ENCODE measurements around the gene CAMK1D. TPM values are rescaled to one million over a fixed set of nuclear protein-coding genes. Genes with fewer than 3 reads are reported as not detected.

The CAMK1D gene
- total RNA-seq, 4 donors from 2014 or later, result 13.5 to 21.4 (median 15.7) TPM

DNA sequence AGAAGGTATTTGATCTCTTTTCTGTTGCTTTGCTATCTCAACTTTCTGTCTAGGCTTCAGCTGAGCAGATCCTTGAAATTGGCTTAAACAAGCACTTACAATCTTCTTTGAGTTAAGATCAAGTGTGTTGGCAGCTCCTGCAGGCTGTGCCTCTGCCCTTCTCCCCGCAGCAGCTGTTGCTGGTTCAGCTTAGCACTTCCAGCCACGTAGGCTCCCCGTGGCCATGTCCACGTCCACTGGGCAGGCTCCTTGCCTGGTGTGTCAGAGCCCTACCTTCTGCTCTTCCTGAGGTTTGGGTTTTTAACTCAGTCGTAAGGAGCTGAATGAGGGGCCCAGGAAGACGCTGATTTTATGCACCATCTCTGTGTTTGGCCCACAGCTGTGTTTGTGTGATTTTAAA lies 47.2 kb downstream of the CAMK1D start:
- no peaks in the 10 kb centered on the region for H3K27me3 ChIP-seq
- H3K36me3 ChIP-seq, result no peaks in the 10 kb centered on the region
- H3K4me3 ChIP-seq, result no peak overlapping the region
- no peaks in the 10 kb centered on the region for H3K9me3 ChIP-seq
- peaks cover 0 to 3% (median 0%) of the 10 kb centered on the region in 4 donors for H3K4me1 ChIP-seq
- DNase-seq, result no peak
- in situ Hi-C loops (cut with MboI; ENCODE audit: low pct_ligation_motif_present in 1 of 4, low pct_unique_long_range_greater_than_20kb in 1 of 4, low sequenced_read_pairs in 3 of 4), result no loop called here
- TF ChIP-seq POLR2AphosphoS5 (IDR thresholded peaks at IDR 0.05), result no peak
- TF ChIP-seq CTCF (IDR thresholded peaks at IDR 0.05), result no peak
- TF ChIP-seq EP300 (IDR thresholded peaks at IDR 0.05; ENCODE audit: low read depth), result no peak
- TF ChIP-seq POLR2A (IDR thresholded peaks at IDR 0.05), result no peak
- H3K27ac ChIP-seq, result no peak overlapping the region
- intact Hi-C loops (cut with DNase I; ENCODE audit: low total_unique reads), result no loop called here
- 67% methylated on average over 6 of the region's 6 CpGs; no CpG with 5 or more reads in 1 of the 2 donors for WGBS, 2 donors (ENCODE audit: low coverage in 1 of 2)

GRCh38 chr10:12397147-12397896 lies 48.0 kb downstream of the CAMK1D start:
- Histone ChIP-seq H3K4me3 (no peak overlapping the region), H3K27me3 (no peaks in the 10 kb centered on the region), H3K9me3 (no peaks in the 10 kb centered on the region), H3K4me1 (peaks cover 0 to 3% (median 0%) of the 10 kb centered on the region in 4 donors), H3K27ac (no peak overlapping the region), H3K36me3 (no peaks in the 10 kb centered on the region)
- TF ChIP-seq CTCF (IDR thresholded peaks at IDR 0.05), result no peak
- TF ChIP-seq POLR2A (IDR thresholded peaks at IDR 0.05), result no peak
- no peak for TF ChIP-seq EP300 (IDR thresholded peaks at IDR 0.05; ENCODE audit: low read depth)
- no peak for TF ChIP-seq POLR2AphosphoS5 (IDR thresholded peaks at IDR 0.05)
- in situ Hi-C loops (cut with MboI; ENCODE audit: low pct_ligation_motif_present in 1 of 4, low pct_unique_long_range_greater_than_20kb in 1 of 4, low sequenced_read_pairs in 3 of 4), result no loop called here
- DNase-seq, result no peak
- WGBS, 2 donors (ENCODE audit: low coverage in 1 of 2), result 91 to 92% methylated on average over 6 to 10 of the region's 10 CpGs
- intact Hi-C loops (cut with DNase I; ENCODE audit: low total_unique reads), result no loop called here

GRCh38 chr10:12397941-12398340 lies 48.6 kb downstream of the CAMK1D start:
- no peak overlapping the region for H3K27ac ChIP-seq
- TF ChIP-seq POLR2AphosphoS5 (IDR thresholded peaks at IDR 0.05) (no peak), POLR2A (IDR thresholded peaks at IDR 0.05) (no peak), EP300 (IDR thresholded peaks at IDR 0.05; ENCODE audit: low read depth) (no peak), CTCF (IDR thresholded peaks at IDR 0.05) (no peak)
- no peak for DNase-seq

DNA sequence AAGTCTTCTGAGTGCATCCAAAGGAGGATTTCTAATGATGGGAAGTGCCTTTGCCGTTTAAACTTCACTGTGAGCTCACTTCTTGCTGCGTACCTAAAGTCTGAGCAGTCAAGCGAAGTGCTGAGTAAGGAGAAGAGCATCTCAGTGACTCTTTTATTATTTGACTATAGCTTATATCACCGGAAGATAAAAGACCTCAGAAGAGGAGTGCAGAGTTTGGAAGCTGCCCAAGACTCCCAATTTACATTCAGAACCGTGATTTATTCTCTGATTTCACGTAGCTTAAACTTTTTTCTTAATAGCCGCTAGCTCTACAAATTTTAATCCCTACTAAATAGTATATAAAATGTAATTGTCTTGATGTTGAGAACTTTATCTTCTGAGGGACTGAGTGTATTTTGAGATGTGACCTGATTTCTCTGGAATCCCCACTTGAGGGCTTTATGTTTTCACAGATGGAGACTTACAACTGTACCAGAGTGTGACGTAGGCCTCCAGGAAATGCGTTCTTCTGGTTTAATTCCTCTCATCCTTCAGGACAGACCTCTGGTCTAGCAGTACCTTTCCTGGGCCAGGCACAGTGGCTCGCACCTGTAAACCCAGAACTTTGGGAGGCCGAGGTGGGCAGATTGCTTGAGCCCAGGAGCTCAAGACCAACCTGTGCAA lies 51.1 kb downstream of the CAMK1D start:
- intact Hi-C loops (cut with DNase I; ENCODE audit: low total_unique reads), result no loop called here
- no peaks in the 10 kb centered on the region for H3K36me3 ChIP-seq
- no peak overlapping the region for H3K4me3 ChIP-seq
- H3K9me3 ChIP-seq, result no peaks in the 10 kb centered on the region
- no peak overlapping the region for H3K27ac ChIP-seq
- DNase-seq, result no peak
- in situ Hi-C loops (cut with MboI; ENCODE audit: low pct_ligation_motif_present in 1 of 4, low pct_unique_long_range_greater_than_20kb in 1 of 4, low sequenced_read_pairs in 3 of 4), result no loop called here
- TF ChIP-seq CTCF (IDR thresholded peaks at IDR 0.05), result no peak
- peak; percentile 34 for TF ChIP-seq EP300 (IDR thresholded peaks at IDR 0.05; ENCODE audit: low read depth)
- TF ChIP-seq POLR2A (IDR thresholded peaks at IDR 0.05), result no peak
- no peak for TF ChIP-seq POLR2AphosphoS5 (IDR thresholded peaks at IDR 0.05)
- H3K27me3 ChIP-seq, result no peaks in the 10 kb centered on the region
- peaks cover 0 to 10% (median 0%) of the 10 kb centered on the region in 4 donors for H3K4me1 ChIP-seq
- WGBS, 2 donors (ENCODE audit: low coverage in 1 of 2), result 81 to 82% methylated on average over 11 of the region's 11 CpGs

More at GRCh38 chr10:12397941-12398340, 48.6 kb downstream of the CAMK1D start:
- H3K9me3 ChIP-seq, result no peaks in the 10 kb centered on the region
- intact Hi-C loops (cut with DNase I; ENCODE audit: low total_unique reads), result no loop called here
- H3K4me3 ChIP-seq, result no peak overlapping the region
- no peaks in the 10 kb centered on the region for H3K36me3 ChIP-seq
- H3K4me1 ChIP-seq, result peaks cover 0 to 3% (median 0%) of the 10 kb centered on the region in 4 donors
- 52 to 71% methylated on average over 2 of the region's 2 CpGs for WGBS, 2 donors (ENCODE audit: low coverage in 1 of 2)
- no peaks in the 10 kb centered on the region for H3K27me3 ChIP-seq
- in situ Hi-C loops (cut with MboI; ENCODE audit: low pct_ligation_motif_present in 1 of 4, low pct_unique_long_range_greater_than_20kb in 1 of 4, low sequenced_read_pairs in 3 of 4), result no loop called here
